ENCODE results near the gene OGDH. TPM values are rescaled to one million over a fixed set of nuclear protein-coding genes. Genes with fewer than 3 reads are reported as not detected.

The OGDH gene
- total RNA-seq, 2 donors from 2014 or later, result 77.6 to 128 TPM

DNA sequence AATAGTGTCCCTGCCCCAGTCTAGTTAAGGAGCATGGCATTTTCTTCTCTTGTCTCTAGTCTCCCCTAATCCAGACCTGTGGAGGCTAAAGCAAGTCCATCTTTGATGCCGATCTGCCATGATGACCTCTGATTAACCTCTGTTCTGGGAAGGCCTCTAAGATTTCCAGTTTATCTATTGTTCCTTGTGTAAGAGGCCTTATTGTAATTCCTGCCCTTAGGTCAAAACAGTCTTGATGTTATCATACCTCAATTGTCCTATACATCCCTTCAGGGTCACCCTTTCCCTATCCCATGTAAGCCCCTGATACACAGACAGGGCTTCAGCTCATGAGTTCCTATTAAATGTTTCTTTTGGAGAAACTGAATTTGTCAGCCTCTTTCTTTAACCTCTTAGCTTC, 137.3 kb downstream of the OGDH start:
- Mint-ChIP-seq H3K27ac (no peak overlapping the region), H3K36me3 (ENCODE audit: low read depth) (no peaks in the 10 kb centered on the region), H3K27me3 (no peaks in the 10 kb centered on the region), H3K4me1 (no peaks in the 10 kb centered on the region), H3K9me3 (no peaks in the 10 kb centered on the region), H3K4me3 (no peak overlapping the region)
- ATAC-seq (replicated peaks), result no peak

DNA sequence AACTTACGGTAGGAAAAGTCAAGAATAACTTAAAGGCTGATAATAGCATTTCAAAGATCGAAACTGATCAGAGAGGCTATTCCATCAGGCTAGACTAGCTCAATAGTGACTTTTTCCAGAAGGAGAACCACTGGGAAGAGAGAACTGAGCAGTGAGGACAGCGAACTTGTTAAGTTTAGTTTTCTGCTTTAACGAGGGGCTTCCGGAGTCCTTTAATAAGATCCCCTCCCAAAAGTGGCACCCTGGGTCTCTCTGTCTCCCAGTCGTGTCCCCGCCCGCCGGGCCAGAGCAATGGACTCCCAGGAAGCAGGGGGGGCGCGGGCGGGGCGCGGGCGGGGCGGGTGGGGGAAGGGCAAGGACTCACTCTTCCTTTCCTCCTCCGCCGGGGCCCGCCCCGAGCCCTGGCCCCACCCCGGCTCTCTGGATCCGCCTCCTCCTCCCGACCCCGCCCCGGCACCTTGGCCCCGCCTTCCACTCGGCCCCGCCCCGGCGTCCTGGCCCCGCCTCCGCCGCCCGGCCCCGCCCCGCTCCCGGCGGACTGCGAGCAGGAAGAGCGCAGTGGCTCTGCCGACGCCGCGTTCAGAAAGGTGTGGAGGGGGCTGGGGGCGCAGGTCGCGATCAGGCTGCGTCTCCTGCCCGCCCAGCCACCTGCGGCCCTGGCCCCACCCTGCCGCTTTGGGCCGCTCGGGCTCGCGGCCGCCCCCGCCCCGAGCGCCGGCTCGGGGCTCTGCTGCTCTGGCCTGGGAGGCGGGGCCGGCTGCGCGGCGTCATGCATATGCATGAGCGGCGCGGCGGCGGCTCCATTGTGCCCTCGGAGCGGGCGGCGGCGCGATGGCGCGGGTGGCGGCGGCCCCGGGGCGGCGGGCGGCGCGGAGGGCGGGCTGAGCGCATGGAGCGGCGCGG, 141.9 kb downstream of the OGDH start, which contains the start of gene ZMIZ2:
TSS of gene ZMIZ2 (plus strand) at position 803 of the 903 bp plus-strand sequence. CDS start 7,403 bp downstream, outside the sequence.
- Mint-ChIP-seq H3K36me3 (ENCODE audit: low read depth) (peaks cover 32% of the 10 kb centered on the region), H3K27me3 (no peaks in the 10 kb centered on the region), H3K27ac (peak within 1 kb of the TSS; percentile 84), H3K4me1 (peaks cover 17% of the 10 kb centered on the region), H3K4me3 (peak within 1 kb of the TSS; percentile 86), H3K9me3 (no peaks in the 10 kb centered on the region)
- ATAC-seq (replicated peaks), result peak; percentile 84

DNA sequence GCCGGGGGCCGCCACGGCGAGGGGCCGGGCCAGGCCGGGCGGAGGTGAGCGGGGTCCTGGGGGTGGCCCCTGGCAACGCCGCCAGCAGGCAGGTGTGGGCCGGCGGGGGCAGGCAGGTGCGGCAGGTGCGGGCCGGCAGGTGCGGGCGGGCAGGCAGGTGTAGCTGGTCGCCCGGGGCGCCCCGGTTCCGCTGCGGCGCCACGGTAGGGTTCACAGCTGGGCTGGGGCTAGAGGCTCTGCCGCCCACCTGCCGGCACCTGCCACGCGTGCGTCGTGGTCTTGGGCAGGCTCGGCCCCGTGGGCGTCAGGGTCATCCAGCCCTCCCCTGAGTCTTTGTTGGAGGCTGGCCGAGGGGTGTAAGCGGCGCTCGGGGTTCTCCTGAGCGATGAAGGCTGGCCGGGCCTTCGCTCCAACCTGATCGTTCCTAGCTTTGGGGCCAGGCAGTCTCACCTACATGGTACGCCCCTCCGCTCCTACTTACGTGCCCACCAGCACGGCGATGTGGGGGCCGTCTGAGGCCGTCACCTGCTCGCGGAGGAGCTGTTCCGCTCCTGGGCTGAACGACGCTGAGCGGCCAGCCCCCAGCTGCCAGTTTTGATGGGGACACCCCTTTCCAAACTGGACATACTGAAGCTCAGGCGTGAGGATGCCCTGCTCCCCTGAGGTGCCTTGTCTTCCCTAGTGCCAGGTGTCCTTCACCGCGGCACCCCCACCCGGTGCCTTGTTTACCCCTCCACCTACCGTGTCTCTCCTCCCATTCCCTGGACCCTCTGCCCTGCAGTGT, 142.7 kb downstream of the OGDH start:
- ATAC-seq (replicated peaks), result peak; percentile 3
- peak overlapping the region; percentile 86 for H3K4me3 Mint-ChIP-seq
- H3K27ac Mint-ChIP-seq, result peak overlapping the region; percentile 77
- H3K36me3 Mint-ChIP-seq (ENCODE audit: low read depth), result peaks cover 32% of the 10 kb centered on the region
- no peaks in the 10 kb centered on the region for H3K9me3 Mint-ChIP-seq
- H3K4me1 Mint-ChIP-seq, result peaks cover 17% of the 10 kb centered on the region
- no peaks in the 10 kb centered on the region for H3K27me3 Mint-ChIP-seq

DNA sequence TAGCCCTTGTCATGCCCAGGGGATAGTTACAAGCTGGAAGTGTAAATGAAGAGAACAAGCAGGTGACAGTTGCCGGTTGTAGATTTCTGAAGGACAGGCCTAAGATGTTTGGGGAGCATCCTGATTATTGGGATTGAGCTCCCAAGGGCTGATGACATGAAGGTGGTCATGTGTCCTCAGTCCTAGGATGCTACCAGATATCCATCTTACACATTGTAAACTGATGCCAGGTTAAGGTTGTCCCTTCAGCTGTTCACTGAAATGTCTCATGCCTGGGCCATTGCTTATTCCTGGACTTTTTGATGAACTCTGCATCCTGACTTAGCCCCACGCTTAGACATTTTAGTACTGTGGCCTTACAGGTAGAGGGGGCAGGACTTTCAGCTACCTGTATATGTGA, 143.6 kb downstream of the OGDH start:
- no peaks in the 10 kb centered on the region for H3K27me3 Mint-ChIP-seq
- H3K4me3 Mint-ChIP-seq, result peak overlapping the region; percentile 86
- H3K36me3 Mint-ChIP-seq (ENCODE audit: low read depth), result peaks cover 32% of the 10 kb centered on the region
- H3K4me1 Mint-ChIP-seq, result peaks cover 17% of the 10 kb centered on the region
- peak overlapping the region; percentile 93 for H3K27ac Mint-ChIP-seq
- no peaks in the 10 kb centered on the region for H3K9me3 Mint-ChIP-seq
- ATAC-seq (replicated peaks), result no peak

DNA sequence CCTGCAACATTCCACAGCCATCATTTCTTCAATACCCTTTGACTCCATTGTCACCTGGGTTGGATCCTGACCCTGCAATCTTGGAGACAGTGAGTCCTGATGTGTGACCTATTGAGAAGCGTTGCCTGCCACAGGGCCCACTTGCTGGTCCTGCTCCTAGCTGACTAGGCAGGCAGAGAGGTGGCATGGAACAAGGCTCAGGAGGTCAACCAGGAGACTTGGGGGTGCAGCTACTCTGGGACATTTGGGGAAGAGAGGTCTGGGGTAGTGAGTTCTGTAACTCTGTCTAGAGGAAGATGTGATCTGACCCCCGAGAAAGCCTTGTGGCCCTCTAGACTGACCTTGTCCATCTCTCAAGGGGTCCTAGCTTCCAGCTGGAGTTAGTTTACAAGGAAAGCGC, 144.0 kb downstream of the OGDH start:
- no peak for ATAC-seq (replicated peaks)
- Mint-ChIP-seq H3K9me3 (no peaks in the 10 kb centered on the region), H3K4me3 (peak overlapping the region; percentile 86), H3K4me1 (peaks cover 17% of the 10 kb centered on the region), H3K27ac (peak overlapping the region; percentile 93), H3K36me3 (ENCODE audit: low read depth) (peaks cover 32% of the 10 kb centered on the region), H3K27me3 (no peaks in the 10 kb centered on the region)

DNA sequence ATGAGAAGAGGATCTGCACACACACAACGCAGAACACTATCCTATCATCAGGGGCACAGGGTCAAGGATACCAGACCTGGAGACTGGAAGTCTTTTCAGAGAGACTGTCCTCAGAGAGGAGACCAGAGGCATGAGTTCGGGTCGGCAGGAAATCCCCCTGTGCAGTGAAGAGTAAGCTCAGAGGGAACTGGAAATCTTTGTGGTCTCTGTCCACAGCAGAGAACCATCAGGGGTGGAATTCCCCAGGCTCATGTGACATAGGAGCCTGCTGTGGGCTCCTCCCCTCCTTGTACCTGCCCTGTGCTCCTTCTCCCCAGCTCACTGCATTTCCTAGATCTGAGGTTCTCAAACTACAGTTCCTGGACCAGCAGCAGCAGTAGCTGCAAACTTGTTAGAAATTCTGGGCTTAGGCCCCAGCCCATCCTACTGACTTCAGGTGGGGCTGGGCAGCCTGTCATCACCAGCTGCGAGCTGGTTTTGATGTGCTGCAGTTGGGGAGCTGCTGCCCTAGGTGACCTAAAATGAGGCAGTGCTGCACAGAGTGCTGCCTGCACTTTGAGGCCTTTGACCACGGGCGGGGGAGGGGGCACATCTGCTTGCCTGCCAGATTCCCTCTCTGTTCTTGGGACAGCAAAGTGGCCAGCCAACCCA, 144.6 kb downstream of the OGDH start:
- H3K4me3 Mint-ChIP-seq, result peak overlapping the region; percentile 86
- H3K9me3 Mint-ChIP-seq, result no peaks in the 10 kb centered on the region
- peaks cover 33% of the 10 kb centered on the region for H3K36me3 Mint-ChIP-seq (ENCODE audit: low read depth)
- peak; percentile 69 for ATAC-seq (replicated peaks)
- H3K27ac Mint-ChIP-seq, result peak overlapping the region; percentile 93
- H3K4me1 Mint-ChIP-seq, result peaks cover 17% of the 10 kb centered on the region
- H3K27me3 Mint-ChIP-seq, result no peaks in the 10 kb centered on the region

DNA sequence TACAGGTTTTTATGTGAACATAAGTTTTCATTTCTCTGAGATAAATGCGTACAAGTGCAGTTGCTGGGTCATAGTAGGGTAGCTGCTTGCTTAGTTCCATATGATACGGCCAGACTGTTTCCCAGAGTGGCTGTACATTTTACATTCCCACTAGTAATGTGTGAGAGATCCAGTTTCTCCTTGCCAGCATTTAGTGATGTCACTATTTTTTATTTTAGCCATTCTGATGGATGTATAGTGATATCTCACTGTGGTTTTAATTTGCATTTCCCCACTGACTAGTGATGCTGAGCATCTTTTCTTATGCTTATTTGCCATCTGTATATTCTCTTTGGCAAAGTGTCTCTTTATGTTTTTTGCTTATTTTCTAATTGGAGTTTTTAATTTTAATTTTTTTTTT, 146.4 kb downstream of the OGDH start:
- Mint-ChIP-seq H3K4me1 (peaks cover 17% of the 10 kb centered on the region), H3K36me3 (ENCODE audit: low read depth) (peaks cover 39% of the 10 kb centered on the region), H3K27ac (peak overlapping the region; percentile 30), H3K4me3 (peak overlapping the region; percentile 26), H3K27me3 (no peaks in the 10 kb centered on the region), H3K9me3 (no peaks in the 10 kb centered on the region)
- ATAC-seq (replicated peaks), result no peak

DNA sequence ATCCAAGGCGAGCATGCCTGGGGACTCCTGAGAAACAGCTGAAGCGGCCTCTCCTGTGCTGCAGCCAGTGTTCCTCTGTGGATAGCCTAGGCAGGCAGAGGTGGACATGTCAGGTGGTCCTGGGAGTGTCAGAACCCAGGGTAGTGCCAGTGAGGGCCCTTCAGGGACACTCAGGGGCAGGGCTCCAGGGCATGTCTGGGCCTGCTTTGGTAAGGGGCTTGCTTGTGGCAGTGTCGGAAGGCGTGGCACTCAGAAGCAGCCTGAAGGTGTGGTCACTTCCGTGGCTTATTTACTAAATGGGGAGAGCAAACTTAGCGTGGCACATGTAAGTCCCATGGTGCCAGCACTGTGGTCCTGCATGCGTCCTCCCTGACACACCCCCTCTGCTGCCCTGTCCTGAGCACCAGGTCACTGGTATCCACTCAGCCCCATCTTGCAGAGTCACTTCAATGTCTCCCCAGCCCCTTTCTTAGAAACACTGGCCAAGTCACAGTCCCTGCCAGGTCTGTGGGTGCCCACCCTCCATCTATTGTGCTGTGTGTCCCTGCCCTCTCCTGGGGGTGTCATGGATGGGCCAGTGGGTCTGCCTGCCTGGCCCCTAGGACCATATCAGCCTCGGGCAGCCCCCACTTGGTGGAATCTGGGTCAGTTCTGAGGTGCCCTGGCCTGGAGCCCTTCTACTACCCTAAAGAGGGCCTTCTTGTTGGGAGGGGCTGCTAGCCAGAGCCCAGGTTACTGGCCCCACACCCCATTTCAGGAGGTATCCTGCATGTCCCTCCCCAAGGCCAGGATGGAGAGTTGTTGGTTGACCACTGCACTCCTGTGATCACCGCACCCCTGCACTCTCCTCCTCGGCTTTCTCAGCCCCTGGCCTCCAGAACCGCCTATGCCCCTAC, 148.6 kb downstream of the OGDH start:
- Mint-ChIP-seq H3K36me3 (ENCODE audit: low read depth) (peaks cover 47% of the 10 kb centered on the region), H3K27ac (peak overlapping the region; percentile 80), H3K27me3 (no peaks in the 10 kb centered on the region), H3K9me3 (no peaks in the 10 kb centered on the region), H3K4me3 (no peak overlapping the region), H3K4me1 (peaks cover 13% of the 10 kb centered on the region)
- ATAC-seq (replicated peaks), result no peak

DNA sequence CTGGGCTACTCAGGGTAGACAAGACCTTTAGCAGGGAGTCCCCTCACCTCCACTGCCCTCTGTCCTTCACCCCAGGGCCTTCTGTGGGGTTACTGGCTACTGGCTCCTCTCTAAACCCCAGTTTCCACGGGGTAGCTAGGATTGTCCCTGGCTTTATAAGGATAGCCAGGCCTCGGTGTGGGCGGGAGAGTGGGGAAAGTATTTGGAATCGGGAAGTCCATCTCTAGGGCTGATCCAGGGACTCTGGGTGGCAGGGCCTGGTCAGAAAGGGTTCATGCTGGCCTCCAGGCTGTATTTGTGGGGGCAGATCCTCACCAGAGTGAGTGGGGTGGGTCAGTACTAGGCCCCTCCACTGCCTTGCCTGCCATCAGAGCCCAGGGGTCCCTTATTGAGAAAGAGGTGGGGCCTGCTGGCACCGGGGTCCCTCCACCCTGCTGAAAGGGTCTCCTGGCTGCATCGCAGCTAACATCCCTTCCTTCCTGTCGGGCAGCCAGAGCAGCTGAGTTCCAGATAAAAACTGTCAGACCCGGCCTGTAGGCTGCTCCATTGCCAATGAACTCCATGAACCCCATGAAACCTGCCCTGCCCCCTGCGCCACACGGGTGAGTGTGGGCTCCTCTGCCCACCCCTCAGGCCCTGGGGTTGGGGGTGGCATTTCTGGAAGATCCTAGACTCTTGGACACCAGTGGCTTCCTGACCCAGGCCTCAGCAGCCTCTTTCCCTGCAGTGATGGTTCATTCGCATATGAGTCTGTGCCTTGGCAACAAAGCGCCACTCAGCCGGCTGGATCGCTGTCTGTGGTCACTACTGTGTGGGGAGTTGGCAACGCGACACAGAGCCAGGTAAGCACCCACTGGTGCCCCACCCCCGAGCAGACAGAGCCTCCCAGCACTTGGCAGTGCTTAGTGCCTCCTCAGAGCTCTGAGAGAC, 149.5 kb downstream of the OGDH start:
- Mint-ChIP-seq H3K27me3 (no peaks in the 10 kb centered on the region), H3K4me3 (no peak overlapping the region), H3K9me3 (no peaks in the 10 kb centered on the region), H3K4me1 (peaks cover 5% of the 10 kb centered on the region), H3K36me3 (ENCODE audit: low read depth) (peaks cover 46% of the 10 kb centered on the region), H3K27ac (peak overlapping the region; percentile 80)
- no peak for ATAC-seq (replicated peaks)

DNA sequence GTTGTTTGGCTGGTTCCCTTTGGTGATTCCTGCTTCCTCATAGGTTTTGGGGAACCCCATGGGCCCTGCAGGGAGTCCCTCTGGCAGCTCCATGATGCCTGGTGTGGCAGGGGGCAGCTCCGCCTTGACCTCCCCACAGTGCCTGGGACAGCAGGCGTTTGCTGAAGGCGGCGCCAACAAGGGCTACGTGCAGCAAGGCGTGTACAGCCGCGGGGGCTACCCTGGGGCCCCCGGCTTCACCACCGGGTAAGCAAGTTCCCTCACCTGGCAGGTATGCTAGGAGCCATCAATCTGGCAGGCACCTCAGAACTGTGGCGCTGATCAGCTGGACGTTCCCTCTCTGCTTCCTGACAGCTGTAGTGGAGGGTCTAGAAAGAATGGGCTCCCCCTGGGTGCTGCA, 150.5 kb downstream of the OGDH start:
- Mint-ChIP-seq H3K4me1 (no peaks in the 10 kb centered on the region), H3K36me3 (ENCODE audit: low read depth) (peaks cover 45% of the 10 kb centered on the region), H3K9me3 (no peaks in the 10 kb centered on the region), H3K27me3 (no peaks in the 10 kb centered on the region), H3K4me3 (no peak overlapping the region), H3K27ac (no peak overlapping the region)
- ATAC-seq (replicated peaks), result no peak

DNA sequence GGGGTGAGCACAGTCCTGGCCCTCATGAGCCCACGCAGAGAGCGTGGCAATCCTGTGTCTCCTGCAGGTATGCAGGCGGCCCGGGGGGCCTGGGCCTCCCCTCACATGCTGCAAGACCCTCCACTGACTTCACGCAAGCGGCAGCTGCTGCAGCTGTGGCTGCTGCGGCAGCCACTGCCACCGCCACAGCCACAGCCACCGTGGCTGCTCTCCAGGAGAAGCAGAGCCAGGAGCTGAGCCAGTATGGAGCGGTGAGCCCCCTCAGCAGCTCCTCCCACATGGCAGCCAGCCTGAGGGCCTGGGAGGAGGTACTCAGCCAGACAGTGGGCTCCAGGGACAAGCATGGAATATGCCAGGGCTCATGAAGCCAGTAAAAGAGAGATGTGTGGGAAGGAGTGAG, 150.9 kb downstream of the OGDH start:
- no peak for ATAC-seq (replicated peaks)
- no peak overlapping the region for H3K27ac Mint-ChIP-seq
- H3K36me3 Mint-ChIP-seq (ENCODE audit: low read depth), result peaks cover 47% of the 10 kb centered on the region
- H3K4me1 Mint-ChIP-seq, result no peaks in the 10 kb centered on the region
- no peaks in the 10 kb centered on the region for H3K27me3 Mint-ChIP-seq
- no peaks in the 10 kb centered on the region for H3K9me3 Mint-ChIP-seq
- no peak overlapping the region for H3K4me3 Mint-ChIP-seq

DNA sequence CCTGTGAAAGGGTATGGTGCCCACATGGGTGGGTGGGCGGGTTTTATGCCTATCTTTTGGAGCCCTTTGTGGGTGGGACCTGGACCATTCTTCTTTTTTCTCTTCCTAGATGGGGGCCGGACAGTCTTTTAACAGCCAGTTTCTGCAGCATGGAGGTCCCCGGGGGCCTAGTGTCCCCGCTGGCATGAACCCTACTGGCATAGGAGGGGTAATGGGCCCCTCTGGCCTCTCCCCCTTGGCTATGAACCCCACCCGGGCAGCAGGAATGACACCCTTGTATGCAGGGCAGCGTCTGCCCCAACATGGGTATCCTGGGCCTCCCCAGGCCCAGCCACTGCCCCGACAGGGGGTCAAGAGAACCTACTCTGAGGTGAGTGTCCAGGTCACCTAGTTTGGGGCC, 151.3 kb downstream of the OGDH start:
- Mint-ChIP-seq H3K27me3 (no peaks in the 10 kb centered on the region), H3K4me3 (no peak overlapping the region), H3K9me3 (no peaks in the 10 kb centered on the region), H3K36me3 (ENCODE audit: low read depth) (peaks cover 47% of the 10 kb centered on the region), H3K4me1 (no peaks in the 10 kb centered on the region), H3K27ac (no peak overlapping the region)
- no peak for ATAC-seq (replicated peaks)
